Kidney (tissue), 22 donors: ENCODE data around the gene OOSP3. TPM values are rescaled to one million over a fixed set of nuclear protein-coding genes. Genes with fewer than 3 reads are reported as not detected.

Source experiments
- DNase-seq, 5 donors: peaks; one replicate each; pipeline ENCODE4 v3.0.0-alpha.2; 2013 to 2020
- FAIRE-seq: peaks from 2 replicates; lab custom pipeline; 2012; peaks lifted over from hg19 to GRCh38; lab: Jason Lieb, UNC
- H3K27ac ChIP-seq, 2 donors: one replicate each; pipeline ENCODE4 v1.7.0; 2013; ENCODE audit warnings: low read depth in 2 of 2, low read length in 2 of 2, inconsistent platforms in 1 of 2
- H3K27me3 ChIP-seq: one replicate; pipeline ENCODE4 v1.7.1; 2013; ENCODE audit warnings: low read length, inconsistent platforms; ENCODE audit not compliant: control insufficient read depth, insufficient read depth
- H3K36me3 ChIP-seq, 3 donors: one replicate each; pipeline versions ENCODE4 v1.7.0 to v1.7.1; 2013; ENCODE audit warnings: low read length in 3 of 3, control low read depth in 1 of 3, inconsistent platforms in 1 of 3; ENCODE audit not compliant: insufficient read depth in 3 of 3, control insufficient read depth in 2 of 3
- H3K4me1 ChIP-seq, 3 donors: one replicate each; pipeline versions ENCODE4 v1.7.0 to v1.7.1; 2013; ENCODE audit warnings: low read length in 3 of 3, inconsistent platforms in 1 of 3, low read depth in 1 of 3; ENCODE audit not compliant: control insufficient read depth in 2 of 3, insufficient read depth in 2 of 3
- H3K4me3 ChIP-seq, 3 donors: one replicate each; pipeline versions ENCODE4 v1.7.0 to v1.8.1; 2013; ENCODE audit warnings: low read length in 3 of 3, control low read depth in 1 of 3, inconsistent platforms in 1 of 3
- H3K9ac ChIP-seq, 3 donors: one replicate each; pipeline versions ENCODE4 v1.7.0 to v1.7.1; 2013; ENCODE audit warnings: low read length in 3 of 3, control low read depth in 1 of 3, inconsistent platforms in 1 of 3
- H3K9me3 ChIP-seq, 3 donors: one replicate each; pipeline versions ENCODE4 v1.7.0 to v1.7.1; 2013; ENCODE audit warnings: low read length in 3 of 3, control low read depth in 1 of 3, inconsistent platforms in 1 of 3; ENCODE audit not compliant: control insufficient read depth in 2 of 3, insufficient read depth in 1 of 3
- intact Hi-C: fragments of 100-400 bp; cut with DNase I; formaldehyde crosslinking; loops from one replicate; pipeline ENCODE4 v1.11.1; 2022
- long read RNA-seq, 10 donors: library from polyadenylated mRNA in 1 of 10; unstranded in 1 of 10; transcript quantifications; one replicate each; pipeline ENCODE4 v2.0.0 and lab custom pipeline, GENCODE V29; 2021 to 2026
- polyA plus RNA-seq: library from polyadenylated mRNA; stranded (reverse); fragments of 350-450 nt; fragmentation: Illumina TruSeq; extraction: RNeasy Lipid Tissue Mini Kit (QIAGEN cat#74804); gene quantifications from one replicate; pipeline ENCODE4 v1.2.3, GENCODE V29; 2014; ENCODE audit warnings: low read depth, low replicate concordance; ENCODE audit not compliant: insufficient read depth
- total RNA-seq: library from RNA; stranded (reverse); fragmentation: NEBNext Ultra II Directional; extraction: Animal tissue kit (Norgen Biotek cat#: 25700); gene quantifications from one replicate; pipeline ENCODE4 v1.2.1, GENCODE V29; 2021
- TF ChIP-seq, protein P1 (sequence below): IDR thresholded peaks from 3 replicates; pipeline ENCODE4 v1.5.1; 2012; ENCODE audit warnings: mild to moderate bottlenecking, moderate library complexity, borderline replicate concordance; ENCODE audit not compliant: insufficient read depth; ENCODE audit errors: extremely low read depth
- donor health status: control.
- donor health status: control.
- donor health status: control.
- donor health status: control.
- donor health status: control.
- donor health status: DM: yes; HTN: yes; CAD: no.
- donor health status: Normal renal cell carcinoma (clear cell type).

OOSP3 gene
- total RNA-seq: not detected
- not detected for polyA plus RNA-seq
- long read RNA-seq, donor 1: 0 reads
- long read RNA-seq, donor 2: 0 reads
- long read RNA-seq, donor 3: 0 reads
- long read RNA-seq, donor 4: 0 reads
- long read RNA-seq, donor 5: 0 reads
- long read RNA-seq, donor 6: 0 reads
- long read RNA-seq, donor 7: 0 reads
- long read RNA-seq, donor 8: 0 reads
- long read RNA-seq, donor 9: 0 reads
- long read RNA-seq, donor 10: 0 reads

DNA sequence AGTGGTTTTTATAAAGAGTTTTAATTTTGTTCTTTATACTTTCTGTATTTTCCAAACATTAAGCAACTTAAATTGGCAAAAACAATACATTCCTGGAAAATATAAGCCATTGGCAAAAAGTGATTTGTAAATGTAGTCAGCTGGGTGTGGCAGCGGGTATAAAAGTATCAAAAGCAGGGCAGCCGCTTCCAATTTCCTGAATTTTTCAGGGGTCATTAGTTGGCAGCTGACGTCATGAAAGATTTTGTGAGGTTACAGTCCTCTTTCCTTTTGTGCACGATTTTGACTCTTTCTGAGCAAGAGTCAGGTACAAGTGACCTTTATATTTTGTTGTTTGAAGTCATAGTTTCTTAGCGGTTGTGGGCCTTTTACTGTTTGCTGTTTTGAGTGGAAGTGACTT, at the start of gene OOSP3:
TSS of gene OOSP3 (plus strand) at position 208 of the 400 bp plus-strand sequence. CDS start at position 235, 27 bp downstream.
- Histone ChIP-seq H3K36me3 (no peaks in the 10 kb centered on the region), H3K9ac (no peak within 1 kb of the TSS), H3K4me3 (no peak within 1 kb of the TSS), H3K9me3 (no peaks in the 10 kb centered on the region), H3K27ac (no peak within 1 kb of the TSS), H3K27me3 (no peaks in the 10 kb centered on the region), H3K4me1 (no peaks in the 10 kb centered on the region)
- DNase-seq (no peak), FAIRE-seq (no peak)
- TF ChIP-seq, protein P1, sequence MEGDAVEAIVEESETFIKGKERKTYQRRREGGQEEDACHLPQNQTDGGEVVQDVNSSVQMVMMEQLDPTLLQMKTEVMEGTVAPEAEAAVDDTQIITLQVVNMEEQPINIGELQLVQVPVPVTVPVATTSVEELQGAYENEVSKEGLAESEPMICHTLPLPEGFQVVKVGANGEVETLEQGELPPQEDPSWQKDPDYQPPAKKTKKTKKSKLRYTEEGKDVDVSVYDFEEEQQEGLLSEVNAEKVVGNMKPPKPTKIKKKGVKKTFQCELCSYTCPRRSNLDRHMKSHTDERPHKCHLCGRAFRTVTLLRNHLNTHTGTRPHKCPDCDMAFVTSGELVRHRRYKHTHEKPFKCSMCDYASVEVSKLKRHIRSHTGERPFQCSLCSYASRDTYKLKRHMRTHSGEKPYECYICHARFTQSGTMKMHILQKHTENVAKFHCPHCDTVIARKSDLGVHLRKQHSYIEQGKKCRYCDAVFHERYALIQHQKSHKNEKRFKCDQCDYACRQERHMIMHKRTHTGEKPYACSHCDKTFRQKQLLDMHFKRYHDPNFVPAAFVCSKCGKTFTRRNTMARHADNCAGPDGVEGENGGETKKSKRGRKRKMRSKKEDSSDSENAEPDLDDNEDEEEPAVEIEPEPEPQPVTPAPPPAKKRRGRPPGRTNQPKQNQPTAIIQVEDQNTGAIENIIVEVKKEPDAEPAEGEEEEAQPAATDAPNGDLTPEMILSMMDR: no peak
- intact Hi-C loops: no loop called here

GRCh38 chr11:59829358-59829757, 49.2 kb upstream of the OOSP3 start:
- no peak overlapping the region for H3K9ac ChIP-seq
- H3K4me3 ChIP-seq: no peak overlapping the region
- no peaks in the 10 kb centered on the region for H3K4me1 ChIP-seq
- no peaks in the 10 kb centered on the region for H3K27me3 ChIP-seq
- TF ChIP-seq, protein P1: no peak
- FAIRE-seq (no peak), DNase-seq (no peak)
- no peaks in the 10 kb centered on the region for H3K9me3 ChIP-seq
- intact Hi-C loops: no loop called here
- H3K36me3 ChIP-seq: no peaks in the 10 kb centered on the region
- no peak overlapping the region for H3K27ac ChIP-seq

DNA sequence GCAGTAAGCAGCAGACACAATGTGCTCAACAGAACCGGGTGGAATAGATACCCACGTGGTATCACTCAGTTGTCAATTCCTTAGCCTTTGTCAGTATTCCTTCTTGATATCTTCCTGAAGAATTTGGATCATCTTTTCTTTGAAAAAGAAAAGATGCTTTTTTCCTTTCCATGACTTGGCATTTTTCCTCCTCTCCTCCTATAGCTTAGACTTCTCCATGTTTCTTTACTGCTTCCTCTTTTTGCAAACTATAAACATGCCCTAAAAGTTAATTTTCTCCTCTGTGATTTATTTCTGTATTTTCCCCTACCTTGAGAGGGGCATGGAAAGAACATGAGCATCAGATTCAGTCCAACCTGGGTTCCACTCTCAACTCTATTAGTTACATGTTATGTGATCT, 45.0 kb upstream of the OOSP3 start:
- Histone ChIP-seq H3K27me3 (no peaks in the 10 kb centered on the region), H3K9ac (no peak overlapping the region), H3K4me1 (no peaks in the 10 kb centered on the region), H3K9me3 (no peaks in the 10 kb centered on the region), H3K27ac (no peak overlapping the region), H3K36me3 (no peaks in the 10 kb centered on the region), H3K4me3 (no peak overlapping the region)
- TF ChIP-seq, protein P1: no peak
- intact Hi-C loops: no loop called here
- DNase-seq (no peak), FAIRE-seq (no peak)

DNA sequence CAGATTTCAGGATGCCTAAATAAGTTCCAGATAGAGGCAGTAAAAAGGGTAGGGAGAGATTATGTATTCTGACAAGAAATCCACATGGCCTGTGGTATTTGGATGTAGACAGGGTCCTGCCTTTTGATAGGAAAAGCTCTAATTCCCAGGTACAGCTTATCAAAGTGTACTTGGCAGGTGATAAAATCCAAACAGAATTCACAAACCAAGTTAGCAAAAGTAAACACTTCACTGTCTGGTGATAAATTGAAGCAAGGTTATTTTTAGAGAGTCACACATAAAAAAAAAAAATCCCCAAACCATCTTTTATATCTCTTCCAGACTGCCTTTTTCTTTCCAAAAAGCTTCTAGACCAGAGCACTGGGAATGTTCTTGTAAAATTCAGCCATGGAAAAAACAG, 39.0 kb upstream of the OOSP3 start:
- FAIRE-seq (no peak), DNase-seq (no peak)
- no peaks in the 10 kb centered on the region for H3K27me3 ChIP-seq
- H3K4me3 ChIP-seq: no peak overlapping the region
- TF ChIP-seq, protein P1: no peak
- no peak overlapping the region for H3K27ac ChIP-seq
- no peaks in the 10 kb centered on the region for H3K9me3 ChIP-seq
- H3K4me1 ChIP-seq: no peaks in the 10 kb centered on the region
- H3K36me3 ChIP-seq: no peaks in the 10 kb centered on the region
- intact Hi-C loops: no loop called here
- no peak overlapping the region for H3K9ac ChIP-seq
